T-helper 2 cell treated with Interferon-gamma antibody and Interleukin-4, amounts not matched to agents 5 μg/mL and 100 μg/mL, for 36 hours (primary cell): ENCODE results near the gene PTPRD.
"Not testable (repeated sequence)": the region's sequence is repeated elsewhere in the genome, so short reads cannot be mapped to it uniquely, and the experiment has no call there.

ENCODE experiments used
- DNase-seq: peaks from one replicate; pipeline ENCODE4 v3.0.0; 2021; ENCODE audit warnings: low spot score
- H3K27ac Mint-ChIP-seq: one replicate; pipeline ENCODE4 v1.8.0; 2021; ENCODE audit warnings: mild to moderate bottlenecking, mixed read lengths
- H3K27me3 Mint-ChIP-seq: one replicate; pipeline ENCODE4 v1.8.0; 2021; ENCODE audit warnings: low read depth, mixed read lengths
- H3K36me3 Mint-ChIP-seq: one replicate; pipeline ENCODE4 v1.8.0; 2021; ENCODE audit warnings: low read depth, mixed read lengths
- H3K4me1 Mint-ChIP-seq: one replicate; pipeline ENCODE4 v1.8.0; 2021; ENCODE audit warnings: low read depth, mixed read lengths
- H3K4me3 Mint-ChIP-seq: one replicate; pipeline ENCODE4 v1.8.0; 2022; ENCODE audit warnings: mild to moderate bottlenecking, moderate library complexity, mixed read lengths
- H3K9me3 Mint-ChIP-seq: one replicate; pipeline ENCODE4 v1.8.0; 2021; ENCODE audit warnings: mixed read lengths

Gene PTPRD

GRCh38 chr9:9504869-9505268 lies 1107.9 kb downstream of the PTPRD start:
- H3K4me3 Mint-ChIP-seq, result no peak overlapping the region
- no peak for DNase-seq
- no peaks in the 10 kb centered on the region for H3K4me1 Mint-ChIP-seq

DNA sequence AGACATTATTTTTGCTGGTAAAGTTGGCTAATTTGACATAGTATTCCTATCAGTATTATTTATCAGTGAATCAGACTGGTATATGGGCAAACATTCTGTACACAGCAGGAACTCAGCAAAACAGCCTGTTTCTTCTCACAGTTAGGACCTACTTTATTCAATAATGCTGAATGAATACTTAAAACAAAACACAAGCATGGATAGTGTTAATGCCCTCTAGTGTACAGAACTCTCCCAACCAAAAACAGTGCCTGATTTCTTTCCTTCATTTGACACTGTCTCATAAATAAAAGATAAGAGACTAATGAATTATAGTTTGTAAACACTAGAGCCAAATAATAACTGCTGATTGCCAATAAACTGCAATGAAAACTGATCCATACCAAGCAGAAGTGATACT lies 1113.3 kb downstream of the PTPRD start:
- no peak overlapping the region for H3K27ac Mint-ChIP-seq
- no peaks in the 10 kb centered on the region for H3K36me3 Mint-ChIP-seq
- no peaks in the 10 kb centered on the region for H3K27me3 Mint-ChIP-seq
- H3K4me3 Mint-ChIP-seq, result no peak overlapping the region
- peaks cover 34% of the 10 kb centered on the region for H3K9me3 Mint-ChIP-seq
- no peaks in the 10 kb centered on the region for H3K4me1 Mint-ChIP-seq
- DNase-seq, result no peak

More at GRCh38 chr9:9504869-9505268, 1107.9 kb downstream of the PTPRD start:
- H3K27ac Mint-ChIP-seq, result no peak overlapping the region
- H3K27me3 Mint-ChIP-seq, result no peaks in the 10 kb centered on the region
- peaks cover 16% of the 10 kb centered on the region for H3K9me3 Mint-ChIP-seq
- no peaks in the 10 kb centered on the region for H3K36me3 Mint-ChIP-seq

GRCh38 chr9:9498846-9499245 lies 1114.0 kb downstream of the PTPRD start:
- no peak for DNase-seq
- Mint-ChIP-seq H3K27me3 (no peaks in the 10 kb centered on the region), H3K36me3 (no peaks in the 10 kb centered on the region), H3K9me3 (peaks cover 41% of the 10 kb centered on the region), H3K4me3 (no peak overlapping the region), H3K4me1 (no peaks in the 10 kb centered on the region), H3K27ac (no peak overlapping the region)

GRCh38 chr9:9498128-9498527 lies 1114.7 kb downstream of the PTPRD start:
- H3K36me3 Mint-ChIP-seq, result no peaks in the 10 kb centered on the region
- H3K27ac Mint-ChIP-seq, result no peak overlapping the region
- peaks cover 43% of the 10 kb centered on the region for H3K9me3 Mint-ChIP-seq
- H3K4me1 Mint-ChIP-seq, result no peaks in the 10 kb centered on the region
- no peak overlapping the region for H3K4me3 Mint-ChIP-seq
- no peak for DNase-seq
- no peaks in the 10 kb centered on the region for H3K27me3 Mint-ChIP-seq

GRCh38 chr9:9494336-9494735 lies 1118.5 kb downstream of the PTPRD start:
- Mint-ChIP-seq H3K4me1 (no peaks in the 10 kb centered on the region), H3K27ac (no peak overlapping the region), H3K36me3 (no peaks in the 10 kb centered on the region), H3K4me3 (no peak overlapping the region), H3K9me3 (peaks cover 50% of the 10 kb centered on the region), H3K27me3 (no peaks in the 10 kb centered on the region)
- DNase-seq, result no peak

- no peaks in the 10 kb centered on the region for H3K27me3 Mint-ChIP-seq
- no peak for DNase-seq
- no peak overlapping the region for H3K4me3 Mint-ChIP-seq
- H3K36me3 Mint-ChIP-seq, result no peaks in the 10 kb centered on the region
- peaks cover 49% of the 10 kb centered on the region for H3K9me3 Mint-ChIP-seq
- H3K27ac Mint-ChIP-seq, result no peak overlapping the region
- no peaks in the 10 kb centered on the region for H3K4me1 Mint-ChIP-seq
Observed at GRCh38 chr9:9492506-9492905, 1120.3 kb downstream of the PTPRD start.

DNA sequence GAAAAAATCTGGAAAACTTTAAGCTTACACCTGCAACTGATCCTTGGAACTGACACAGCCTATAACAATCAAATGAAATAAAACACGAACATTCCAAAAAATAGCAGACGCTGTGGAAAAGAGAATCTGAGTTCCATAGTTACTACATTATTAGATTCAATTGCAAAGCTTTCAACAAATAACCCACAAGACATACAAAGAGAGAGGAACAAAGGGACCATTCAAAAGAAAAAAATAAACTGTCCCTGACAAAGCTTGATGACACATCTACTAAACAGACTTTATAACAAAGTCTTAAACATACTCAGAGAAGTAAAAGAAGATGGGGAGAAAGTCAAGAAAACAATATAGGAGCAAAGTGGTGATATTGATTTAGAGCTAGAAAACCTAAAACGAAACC lies 1123.6 kb downstream of the PTPRD start:
- Mint-ChIP-seq H3K9me3 (peaks cover 30% of the 10 kb centered on the region), H3K27me3 (no peaks in the 10 kb centered on the region), H3K36me3 (no peaks in the 10 kb centered on the region), H3K4me3 (no peak overlapping the region), H3K27ac (no peak overlapping the region), H3K4me1 (no peaks in the 10 kb centered on the region)
- no peak for DNase-seq

DNA sequence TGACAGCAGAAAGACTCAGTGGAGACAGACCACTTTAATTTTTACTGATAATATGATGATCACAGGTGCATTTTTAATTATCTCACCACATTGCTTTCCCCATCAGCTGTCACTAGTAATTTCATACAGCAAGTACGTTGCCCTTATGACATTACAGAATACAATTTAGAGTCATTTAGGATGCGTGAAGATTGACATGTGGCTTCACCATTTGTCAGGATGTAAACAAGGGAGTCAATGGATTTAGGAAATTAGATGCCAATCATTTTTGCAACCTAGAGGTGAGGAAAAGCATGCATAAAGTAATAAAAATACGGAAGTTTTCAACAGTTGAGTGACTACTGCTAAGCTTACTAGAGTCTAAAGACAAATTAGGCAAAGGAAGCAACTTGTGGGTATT lies 1129.6 kb downstream of the PTPRD start:
- Mint-ChIP-seq H3K27me3 (no peaks in the 10 kb centered on the region), H3K4me1 (no peaks in the 10 kb centered on the region), H3K9me3 (peaks cover 9% of the 10 kb centered on the region), H3K27ac (no peak overlapping the region), H3K4me3 (no peak overlapping the region), H3K36me3 (no peaks in the 10 kb centered on the region)
- no peak for DNase-seq

- Mint-ChIP-seq H3K9me3 (peaks cover 9% of the 10 kb centered on the region), H3K27ac (no peak overlapping the region), H3K4me3 (no peak overlapping the region), H3K4me1 (no peaks in the 10 kb centered on the region), H3K27me3 (no peaks in the 10 kb centered on the region), H3K36me3 (no peaks in the 10 kb centered on the region)
- DNase-seq, result no peak
Observed at GRCh38 chr9:9478741-9479140, 1134.1 kb downstream of the PTPRD start.

DNA sequence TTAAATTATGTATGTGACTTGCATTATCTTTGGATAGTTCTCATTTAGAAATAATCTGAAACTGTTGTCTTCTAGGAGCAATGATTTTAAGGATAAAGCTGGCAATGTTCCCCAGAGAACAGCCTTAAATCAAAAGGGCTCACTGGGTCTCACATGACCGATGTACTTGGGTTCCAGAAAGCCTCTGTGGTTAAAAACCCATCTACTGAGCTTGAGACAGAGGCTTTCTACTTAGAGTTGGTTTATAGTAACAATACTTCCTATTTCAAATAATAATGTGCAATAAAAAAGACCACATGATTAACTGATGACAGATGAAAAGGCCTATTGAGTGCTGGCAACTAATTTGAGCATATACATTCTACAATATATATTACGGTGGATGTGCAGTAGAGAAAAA lies 1143.5 kb downstream of the PTPRD start:
- no peak overlapping the region for H3K4me3 Mint-ChIP-seq
- no peaks in the 10 kb centered on the region for H3K36me3 Mint-ChIP-seq
- DNase-seq, result no peak
- H3K27me3 Mint-ChIP-seq, result no peaks in the 10 kb centered on the region
- peaks cover 4% of the 10 kb centered on the region for H3K9me3 Mint-ChIP-seq
- no peak overlapping the region for H3K27ac Mint-ChIP-seq
- no peaks in the 10 kb centered on the region for H3K4me1 Mint-ChIP-seq

- not testable (repeated sequence) for H3K4me3 Mint-ChIP-seq, H3K27ac Mint-ChIP-seq, H3K36me3 Mint-ChIP-seq, H3K4me1 Mint-ChIP-seq, DNase-seq, H3K27me3 Mint-ChIP-seq
- H3K9me3 Mint-ChIP-seq, result peaks cover 16% of the 10 kb centered on the region
Observed at GRCh38 chr9:9441874-9442273, 1170.9 kb downstream of the PTPRD start.

DNA sequence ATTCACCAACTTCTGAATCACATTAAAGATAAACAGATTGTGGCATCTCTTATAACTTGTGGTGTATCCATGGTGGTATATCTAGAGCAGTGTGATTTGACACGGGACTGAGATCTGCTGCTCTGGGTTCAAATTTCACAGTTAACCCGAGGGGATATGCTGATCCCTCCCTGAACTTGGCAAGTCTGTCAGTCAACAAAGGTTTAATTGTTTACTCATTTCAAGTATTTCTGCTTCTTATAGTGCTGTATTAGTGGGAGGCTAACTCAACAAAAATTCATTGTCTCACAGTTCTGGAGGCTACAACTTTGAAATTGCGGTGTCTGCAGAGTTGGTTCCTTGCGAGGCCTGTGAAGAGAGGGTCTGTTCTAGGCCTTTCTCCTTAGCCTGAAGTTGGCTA lies 1175.2 kb downstream of the PTPRD start:
- Mint-ChIP-seq H3K27ac (no peak overlapping the region), H3K9me3 (peaks cover 10% of the 10 kb centered on the region), H3K4me3 (no peak overlapping the region)

DNA sequence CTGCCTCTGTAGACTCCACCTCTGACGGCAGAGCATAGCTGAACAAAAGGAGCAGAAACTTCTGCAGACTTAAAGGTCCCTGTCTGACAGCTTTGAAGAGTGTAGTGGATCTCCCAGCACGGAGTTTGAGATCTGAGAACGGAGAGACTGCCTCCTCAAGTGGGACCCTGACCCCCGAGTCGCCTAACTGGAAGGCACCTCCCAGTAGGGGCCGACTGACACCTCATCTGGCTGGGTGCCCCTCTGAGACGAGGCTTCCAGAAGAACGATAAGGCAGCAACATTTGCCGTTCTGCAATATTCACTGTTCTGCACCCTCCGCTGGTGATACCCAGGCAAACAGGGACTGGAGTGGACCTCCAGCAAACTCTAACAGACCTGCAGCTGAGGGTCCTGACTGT lies 1186.3 kb downstream of the PTPRD start:
- H3K36me3 Mint-ChIP-seq, H3K4me1 Mint-ChIP-seq, H3K27me3 Mint-ChIP-seq, DNase-seq, H3K9me3 Mint-ChIP-seq, H3K27ac Mint-ChIP-seq, H3K4me3 Mint-ChIP-seq: not testable (repeated sequence)

More for the DNA sequence above, 1175.2 kb downstream of the PTPRD start:
- no peaks in the 10 kb centered on the region for H3K4me1 Mint-ChIP-seq
- H3K27me3 Mint-ChIP-seq, result no peaks in the 10 kb centered on the region
- no peak for DNase-seq
- no peaks in the 10 kb centered on the region for H3K36me3 Mint-ChIP-seq

DNA sequence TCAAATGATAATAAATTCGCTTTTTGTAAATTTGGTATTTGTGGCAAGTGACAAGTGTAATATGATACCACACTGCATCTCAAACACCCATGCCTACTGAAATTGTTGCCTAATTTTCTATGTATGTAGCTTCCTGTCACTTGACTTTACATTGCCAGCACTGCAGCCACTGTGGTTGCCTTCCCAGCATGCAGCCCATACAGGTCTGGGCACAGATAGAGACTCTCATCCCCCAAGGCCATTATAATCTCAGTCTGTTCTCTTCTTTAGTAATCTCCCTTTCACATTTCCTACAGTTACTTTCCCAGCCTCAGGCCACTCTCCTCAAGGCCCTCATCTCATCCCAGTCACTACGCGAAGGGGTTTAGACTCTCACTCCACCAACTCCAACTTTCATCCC lies 1200.6 kb downstream of the PTPRD start:
- no peak for DNase-seq
- no peak overlapping the region for H3K27ac Mint-ChIP-seq
- H3K36me3 Mint-ChIP-seq, result no peaks in the 10 kb centered on the region
- H3K27me3 Mint-ChIP-seq, result no peaks in the 10 kb centered on the region
- H3K9me3 Mint-ChIP-seq, result peaks cover 3% of the 10 kb centered on the region
- no peak overlapping the region for H3K4me3 Mint-ChIP-seq
- H3K4me1 Mint-ChIP-seq, result no peaks in the 10 kb centered on the region

DNA sequence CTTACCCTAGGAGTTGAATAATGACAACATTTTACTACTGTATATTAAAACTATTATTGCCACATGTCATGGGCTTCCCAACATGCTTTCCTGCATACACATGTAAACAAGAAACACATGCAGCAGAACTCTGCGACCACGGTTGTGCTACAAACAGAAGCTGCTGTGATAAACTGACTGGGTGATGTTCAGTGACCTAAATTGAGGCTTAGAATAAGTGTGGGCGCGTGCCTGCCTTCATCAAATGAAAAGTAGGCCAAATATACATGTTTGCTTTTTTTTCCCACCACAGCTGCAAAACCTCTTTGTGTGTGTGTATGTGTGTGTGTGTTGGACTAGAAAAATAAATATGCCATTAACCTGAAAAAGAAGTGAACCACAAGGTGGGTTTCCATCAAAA lies 1202.1 kb downstream of the PTPRD start:
- H3K27me3 Mint-ChIP-seq, result no peaks in the 10 kb centered on the region
- no peak overlapping the region for H3K27ac Mint-ChIP-seq
- peaks cover 3% of the 10 kb centered on the region for H3K9me3 Mint-ChIP-seq

More for the DNA sequence above, 1202.1 kb downstream of the PTPRD start:
- no peak for DNase-seq
- H3K4me1 Mint-ChIP-seq, result no peaks in the 10 kb centered on the region
- H3K4me3 Mint-ChIP-seq, result no peak overlapping the region
- no peaks in the 10 kb centered on the region for H3K36me3 Mint-ChIP-seq
